ENCODE data around the gene ASB16.

DNA sequence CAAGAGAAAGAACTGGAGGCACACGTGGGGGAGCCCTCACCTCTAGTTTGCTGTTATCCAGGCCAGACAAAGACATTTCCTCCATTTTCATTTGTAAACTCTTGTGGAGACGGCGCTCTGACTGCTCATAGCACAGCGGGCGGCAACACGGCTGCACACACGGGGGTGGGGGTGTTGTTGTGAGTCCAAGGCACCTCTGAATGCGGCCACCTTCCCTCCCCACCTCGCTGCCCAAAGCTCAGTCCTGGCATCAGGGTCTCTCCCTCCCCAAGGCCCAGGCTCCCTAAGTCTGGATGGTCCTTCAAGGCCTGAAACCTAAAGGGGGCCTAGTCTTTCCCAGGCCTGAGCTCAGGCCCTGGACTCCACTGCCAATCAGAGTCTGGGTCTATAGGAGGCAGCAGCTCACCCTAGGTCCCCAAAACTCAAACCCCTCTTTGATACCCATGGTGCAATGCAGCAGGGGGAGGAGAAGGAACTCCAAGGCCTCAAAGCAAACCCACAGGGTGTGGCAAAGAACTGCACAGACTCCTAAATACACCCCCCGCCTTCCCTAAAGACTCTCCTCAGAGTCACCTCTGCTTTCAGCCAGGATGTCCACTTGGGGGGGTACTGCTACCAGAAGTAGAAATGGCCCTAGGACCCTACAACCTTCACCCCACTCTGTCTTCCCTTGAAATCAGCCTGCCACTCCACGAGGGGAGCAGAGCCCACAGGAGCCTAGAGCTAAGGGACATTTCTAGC lies 27.6 kb downstream of the ASB16 start:
- TF ChIP-seq ZNF138 (CRISPR knock-in tag; conservative IDR thresholded peaks at IDR 0.05) (no peak), TEAD4 (CRISPR knock-in tag; IDR thresholded peaks at IDR 0.05) (no peak)
- TF ChIP-seq, protein P1, sequence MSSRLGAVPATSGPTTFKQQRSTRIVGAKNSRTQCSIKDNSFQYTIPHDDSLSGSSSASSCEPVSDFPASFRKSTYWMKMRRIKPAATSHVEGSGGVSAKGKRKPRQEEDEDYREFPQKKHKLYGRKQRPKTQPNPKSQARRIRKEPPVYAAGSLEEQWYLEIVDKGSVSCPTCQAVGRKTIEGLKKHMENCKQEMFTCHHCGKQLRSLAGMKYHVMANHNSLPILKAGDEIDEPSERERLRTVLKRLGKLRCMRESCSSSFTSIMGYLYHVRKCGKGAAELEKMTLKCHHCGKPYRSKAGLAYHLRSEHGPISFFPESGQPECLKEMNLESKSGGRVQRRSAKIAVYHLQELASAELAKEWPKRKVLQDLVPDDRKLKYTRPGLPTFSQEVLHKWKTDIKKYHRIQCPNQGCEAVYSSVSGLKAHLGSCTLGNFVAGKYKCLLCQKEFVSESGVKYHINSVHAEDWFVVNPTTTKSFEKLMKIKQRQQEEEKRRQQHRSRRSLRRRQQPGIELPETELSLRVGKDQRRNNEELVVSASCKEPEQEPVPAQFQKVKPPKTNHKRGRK (CRISPR knock-in tag; IDR thresholded peaks at IDR 0.05; ENCODE audit: borderline replicate concordance), result no peak
